Right renal pelvis (tissue), 4 donors: ENCODE measurements around the gene DYNC1LI2. TPM values are rescaled to one million over a fixed set of nuclear protein-coding genes. Genes with fewer than 3 reads are reported as not detected.
A peak's percentile ranks its signal among the peaks of the same experiment; 100 is the strongest.
"Not testable (repeated sequence)": the region's sequence is repeated elsewhere in the genome, so short reads cannot be mapped to it uniquely, and the experiment has no call there.

Source experiments
- DNase-seq, 4 donors: peaks; one replicate each; pipeline ENCODE4 v3.0.0-alpha.2; 2013; ENCODE audit warnings: low read depth in 4 of 4, low spot score in 3 of 4, missing footprints in 1 of 4
- polyA plus RNA-seq, 4 donors: library from polyadenylated mRNA; unstranded; fragments of 120-200 nt; gene quantifications; one replicate each; pipeline ENCODE4 v1.2.1, GENCODE V29; 2013; ENCODE audit not compliant: insufficient read length in 4 of 4

DYNC1LI2 gene
- 100 to 1,000 TPM; 101 to 135 (median 112) TPM for polyA plus RNA-seq

DNA sequence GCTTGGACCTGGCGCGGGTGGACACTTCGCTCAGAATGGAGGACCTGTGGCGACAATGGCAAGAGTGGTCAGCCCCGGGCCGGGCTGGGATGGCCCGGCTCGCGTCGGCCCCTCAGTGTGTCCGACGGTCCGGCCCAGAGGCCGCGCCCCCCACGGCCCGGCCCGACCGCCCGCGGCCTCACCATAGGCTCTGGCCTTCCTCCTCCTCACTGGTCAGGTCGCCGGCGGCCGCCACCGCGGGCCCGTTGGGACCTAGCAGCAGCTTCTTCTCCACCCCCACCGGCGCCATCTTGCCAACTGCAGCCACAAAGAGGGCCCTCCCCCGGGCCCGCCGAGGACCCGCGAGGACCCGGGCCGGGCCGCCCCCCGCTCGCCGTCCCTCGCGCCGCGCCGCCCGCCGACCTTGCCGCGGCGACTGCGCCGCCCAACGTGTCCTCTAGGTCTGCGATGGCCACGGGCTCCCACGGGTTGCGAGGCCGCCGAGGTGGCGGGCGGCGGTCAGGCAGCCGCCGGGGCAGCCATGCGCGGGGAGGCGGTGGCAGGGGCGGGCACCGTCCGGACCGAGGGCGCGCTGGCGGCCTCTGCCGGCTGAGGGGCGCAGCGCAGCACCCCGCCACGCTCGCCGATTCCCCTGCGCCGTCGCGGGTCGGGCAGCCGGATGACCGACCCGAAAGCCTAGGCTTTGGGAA, at the start of gene DYNC1LI2:
DYNC1LI2 (minus strand) TSS at position 307 of the 689 bp plus-strand sequence; CDS start at position 289, 18 bp downstream.
- peak; percentile 52 to 70 (median 59) for DNase-seq

- DNase-seq = no peak
Measured at GRCh38 chr16:66800856-66801255, 49.4 kb upstream of the DYNC1LI2 start.

DNA sequence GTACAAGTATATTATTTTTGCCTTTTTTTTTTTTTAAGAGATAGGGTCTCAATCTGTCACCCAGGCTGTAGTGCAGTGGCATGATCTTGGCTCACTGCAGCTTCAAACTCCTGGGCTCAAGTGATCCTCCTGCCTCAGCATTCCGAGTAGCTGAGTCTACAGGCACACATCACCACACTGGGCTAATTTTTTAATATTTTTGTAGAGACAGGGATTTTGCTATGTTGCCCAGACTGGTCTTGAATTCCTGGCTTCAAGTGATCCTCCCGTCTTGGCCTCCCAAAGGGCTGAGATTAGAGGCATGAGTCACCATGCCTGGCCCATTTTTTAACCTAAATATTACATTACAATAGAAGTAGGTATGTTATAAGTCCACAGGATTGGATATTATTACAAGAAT, 46.8 kb upstream of the DYNC1LI2 start:
- DNase-seq = no peak

- not testable (repeated sequence) for DNase-seq
Measured at GRCh38 chr16:66793984-66794383, 42.6 kb upstream of the DYNC1LI2 start.

DNA sequence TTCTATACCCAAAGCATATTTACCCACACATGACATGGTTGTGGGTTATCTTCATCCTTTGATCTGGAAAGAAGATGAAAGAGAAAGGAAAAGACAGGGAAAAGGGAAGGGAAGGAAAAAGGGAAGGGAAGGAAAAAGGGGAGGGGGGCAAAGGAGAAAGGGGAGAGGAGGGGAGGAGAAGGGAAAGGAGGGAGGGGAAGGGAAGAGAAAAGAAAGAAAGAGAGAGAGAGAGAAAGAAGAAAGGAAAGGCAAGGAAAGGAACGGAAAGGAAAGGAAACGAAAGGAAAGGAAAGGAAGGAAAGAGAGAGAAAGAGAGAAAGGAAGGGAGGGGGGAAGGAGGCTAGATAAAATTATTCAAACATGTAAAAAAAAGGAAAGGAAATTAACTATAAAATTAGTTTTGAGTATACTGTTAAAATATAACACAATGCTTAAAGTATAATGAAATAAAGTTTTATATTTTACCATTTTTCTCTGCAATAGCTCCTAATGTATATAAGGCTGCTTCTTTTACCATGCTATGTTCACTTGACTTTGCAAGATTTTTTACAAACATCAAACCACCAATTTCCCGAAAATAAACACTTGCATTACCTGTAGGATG, 38.8 kb upstream of the DYNC1LI2 start:
- no peak for DNase-seq

DNA sequence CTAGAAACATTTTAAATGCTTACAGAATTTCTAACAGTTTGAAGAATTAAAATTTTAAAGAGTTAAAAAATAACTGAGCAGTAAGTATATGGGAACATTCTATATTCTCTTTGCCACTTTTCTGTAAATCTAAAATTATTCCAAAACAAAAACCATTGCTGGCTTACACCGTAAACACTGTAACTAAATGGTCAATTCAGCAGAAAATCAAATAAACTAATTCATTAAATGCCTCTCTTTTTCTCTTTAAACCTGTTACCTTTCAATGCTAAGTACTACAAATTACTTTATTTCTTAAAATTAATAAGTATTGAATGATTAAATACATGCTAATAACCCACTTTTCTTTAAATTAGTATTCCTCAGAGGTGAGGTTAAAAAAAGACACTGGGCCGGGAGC, 36.0 kb upstream of the DYNC1LI2 start:
- DNase-seq = no peak

DNA sequence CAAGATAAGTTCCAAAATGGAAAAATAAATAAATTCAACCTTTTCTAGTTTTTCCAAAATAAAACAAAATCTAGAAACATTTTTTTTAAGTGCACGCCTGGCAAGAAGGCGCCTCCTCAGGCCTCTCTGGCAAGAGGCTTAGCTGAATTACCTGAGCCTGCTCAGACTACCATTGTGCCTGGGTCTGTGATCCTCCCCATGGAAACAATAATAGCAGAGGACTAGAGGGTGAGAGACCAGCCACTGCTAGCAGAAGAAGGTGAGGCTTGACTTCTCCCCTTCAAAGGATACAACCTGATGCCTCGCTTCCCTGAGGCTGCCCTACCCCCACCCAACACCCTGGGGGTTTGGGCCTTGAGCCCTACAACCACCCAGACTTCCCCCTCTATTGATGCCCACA, 35.1 kb upstream of the DYNC1LI2 start:
- no peak for DNase-seq

DNA sequence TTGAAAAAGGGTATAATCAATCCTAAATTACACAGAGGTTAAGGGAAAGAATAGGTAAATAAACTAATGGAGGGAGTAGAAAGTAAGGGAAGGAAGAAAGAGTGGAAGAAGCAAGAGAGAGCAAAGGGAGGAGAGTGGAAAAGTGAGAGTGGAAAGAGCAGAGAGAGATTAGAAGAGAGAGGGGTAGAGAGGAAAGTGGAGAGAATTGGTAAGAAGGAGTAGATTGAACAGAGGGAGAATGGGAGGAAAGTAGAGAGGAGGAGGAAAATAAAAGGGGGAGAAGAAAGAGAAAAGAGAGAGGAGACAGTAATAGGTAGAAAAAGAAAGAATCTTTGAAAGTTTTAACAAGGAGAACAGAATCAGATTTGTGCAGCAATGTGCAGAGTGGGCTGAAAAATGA, 25.0 kb upstream of the DYNC1LI2 start:
- DNase-seq = no peak

DNA sequence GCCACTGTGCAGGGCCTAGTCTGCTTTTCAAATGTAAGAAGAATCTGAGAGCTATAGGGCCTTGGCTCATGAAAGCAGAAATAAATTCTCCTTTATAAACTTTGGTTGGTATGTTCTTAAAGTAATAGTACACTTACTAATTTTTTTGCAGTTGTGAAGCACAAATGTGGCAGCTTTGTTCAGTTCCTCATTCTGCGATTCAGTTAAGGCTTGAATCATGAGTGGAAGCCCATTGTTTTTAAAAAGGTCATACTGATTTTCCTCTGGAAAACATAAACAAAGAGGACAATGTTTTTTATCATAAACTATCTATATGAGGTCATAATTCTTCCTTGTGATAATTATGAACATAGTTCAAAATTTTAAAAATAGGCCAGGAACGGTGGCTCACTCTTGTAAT, 23.6 kb upstream of the DYNC1LI2 start:
- DNase-seq = no peak

DNA sequence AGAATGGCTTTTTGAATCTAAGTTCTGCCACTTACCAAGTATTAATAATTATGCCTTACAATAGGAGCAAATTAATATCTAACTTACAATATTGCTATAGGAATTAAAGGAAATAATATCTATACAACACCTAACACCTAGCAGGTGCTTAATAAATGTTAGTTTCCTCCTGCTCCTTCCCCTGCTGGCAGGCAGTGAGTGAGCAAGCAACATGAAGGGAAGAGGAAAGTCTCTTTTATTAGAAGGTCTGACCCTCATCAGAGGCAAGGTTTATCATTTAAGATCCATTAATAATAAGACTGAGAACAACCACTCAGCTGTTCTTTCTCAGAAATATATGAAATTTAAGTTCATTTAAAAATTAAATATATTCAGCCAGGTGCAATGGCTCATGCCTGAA, 6.7 kb upstream of the DYNC1LI2 start:
- no peak for DNase-seq

GRCh38 chr16:66754819-66755218, 3.4 kb upstream of the DYNC1LI2 start:
- no peak for DNase-seq

GRCh38 chr16:66754211-66754610, 2.8 kb upstream of the DYNC1LI2 start:
- DNase-seq = no peak

DNA sequence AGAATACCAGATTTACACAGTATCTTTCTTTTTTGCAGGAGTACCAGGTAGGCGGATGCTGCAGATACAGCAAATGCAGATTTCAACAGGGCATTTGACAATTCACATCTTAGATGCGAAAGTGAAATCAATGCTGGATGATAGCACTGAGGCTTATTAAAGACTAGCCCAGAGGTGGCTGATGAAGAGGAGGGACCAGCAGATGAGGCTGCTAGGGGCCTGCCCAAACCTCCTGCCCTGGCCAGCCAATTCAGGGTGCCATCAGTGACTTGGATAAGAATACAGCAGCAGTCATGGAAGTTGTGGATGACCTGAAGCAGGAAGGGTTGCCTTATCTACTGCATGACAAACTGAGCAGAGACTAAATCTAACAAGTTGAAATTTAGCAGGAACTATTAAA, 1.5 kb upstream of the DYNC1LI2 start:
- DNase-seq = no peak

DNA sequence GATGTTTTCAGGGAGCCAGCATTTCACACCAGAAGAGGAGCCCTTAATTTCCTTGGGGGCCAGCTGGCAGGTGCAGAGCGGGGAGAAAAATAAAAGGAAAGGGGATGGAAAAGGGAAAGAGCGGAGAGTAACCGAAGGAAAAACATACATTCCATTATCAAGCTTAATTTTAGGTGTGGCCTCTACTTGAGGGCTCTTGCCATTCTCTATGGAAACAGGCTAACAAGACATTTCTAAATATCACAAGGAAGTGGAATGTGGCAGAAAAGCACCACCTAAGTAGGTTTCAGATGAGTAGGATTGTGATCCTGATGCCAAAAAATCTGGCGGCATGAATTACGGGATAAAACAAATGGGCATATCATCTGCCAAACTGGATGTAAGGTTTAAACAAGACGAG, 970 bp upstream of the DYNC1LI2 start:
- DNase-seq = no peak

DNA sequence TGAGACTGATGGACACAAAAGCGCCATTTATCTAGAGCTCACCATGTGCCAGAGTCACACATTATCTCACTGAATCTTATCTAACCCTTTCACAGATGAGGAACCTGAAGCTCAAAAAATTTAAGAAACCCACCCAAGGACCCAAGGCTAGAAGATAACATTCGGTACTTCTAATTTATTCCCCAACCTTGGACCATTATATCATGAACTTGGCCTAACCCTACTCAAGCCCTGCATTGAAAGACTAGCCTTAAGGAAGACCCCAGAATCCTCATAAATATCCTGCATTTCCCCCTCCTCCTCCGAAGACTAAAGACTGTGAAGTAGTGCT, 548 bp upstream of the DYNC1LI2 start:
- DNase-seq = no peak

DNA sequence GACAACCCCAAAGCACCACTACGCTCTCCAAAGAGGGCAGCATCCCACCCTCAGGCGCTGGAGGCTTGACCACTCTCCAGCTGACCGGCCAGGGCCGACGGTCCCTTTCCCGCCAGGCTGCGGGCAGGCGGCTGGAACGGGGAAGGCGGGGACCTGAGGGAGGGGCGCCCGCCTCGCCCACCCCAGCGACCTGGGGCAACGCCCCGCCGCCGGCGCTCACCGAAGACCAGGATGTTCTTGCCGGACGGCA, 431 bp downstream of the DYNC1LI2 start:
- DNase-seq = no peak

- DNase-seq = no peak
Measured at GRCh38 chr16:66750279-66751052, 943 bp downstream of the DYNC1LI2 start.

GRCh38 chr16:66746682-66747081, 4.7 kb downstream of the DYNC1LI2 start:
- no peak for DNase-seq

GRCh38 chr16:66746048-66746447, 5.4 kb downstream of the DYNC1LI2 start:
- no peak for DNase-seq

DNA sequence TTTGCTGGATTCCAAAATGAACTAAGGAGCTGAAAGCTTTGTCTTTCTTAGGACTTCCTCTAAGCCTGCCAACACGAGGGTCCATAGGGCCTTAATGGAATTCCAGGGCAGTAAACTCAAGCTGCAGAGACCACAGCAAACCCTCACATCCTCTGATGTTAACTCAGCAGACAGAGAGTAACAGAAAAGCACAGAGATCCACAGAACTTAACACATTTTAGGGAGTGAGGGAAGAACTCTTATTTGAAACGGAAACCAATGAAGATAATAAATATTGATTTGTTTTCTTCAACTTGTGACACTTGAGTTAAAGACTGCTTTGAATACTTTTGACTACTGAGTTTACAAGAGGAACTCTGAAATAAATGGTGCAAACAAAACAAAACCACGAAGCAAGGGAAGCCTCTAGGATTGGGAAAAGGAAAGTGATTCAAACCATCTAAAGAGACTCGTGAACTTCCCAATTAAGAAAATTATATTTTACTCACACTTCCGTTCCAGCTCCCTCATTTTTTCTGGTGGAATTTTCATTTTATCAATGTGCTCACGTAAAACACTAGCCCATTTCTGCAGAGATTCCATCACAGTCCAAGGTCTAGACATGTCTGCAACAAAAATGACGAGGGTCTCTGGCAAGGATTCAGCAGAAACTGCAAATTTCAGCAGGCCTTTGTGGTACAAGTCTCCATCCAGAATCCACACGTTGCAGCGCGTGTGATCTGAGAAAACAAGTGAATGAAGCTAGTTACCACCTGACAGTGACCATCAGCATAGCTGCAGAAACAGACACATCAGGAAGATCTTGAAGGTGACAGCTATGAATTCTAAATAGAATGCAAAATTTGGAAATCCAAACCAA, 9.2 kb downstream of the DYNC1LI2 start:
- no peak for DNase-seq
